HL-60/S4 treated with phorbol 12-myristate 13-acetate at 8.2 ng/mL for 4 days and 3 days (cell line): ENCODE results near the gene GGT5.
"Not testable (repeated sequence)": the region's sequence is repeated elsewhere in the genome, so short reads cannot be mapped to it uniquely, and the experiment has no call there.

Experiments used
- in situ Hi-C: fragments of 300-500 bp; cut with MboI; formaldehyde crosslinking; loops from 2 replicates; pipeline ENCODE4 v1.15.0; 2022; ENCODE audit warnings: low sequenced_read_pairs

Gene GGT5

GRCh38 chr22:24233816-24234215 lies 11.1 kb downstream of the GGT5 start:
- in situ Hi-C loops: no loop called here

GRCh38 chr22:24233235-24233634 lies 11.6 kb downstream of the GGT5 start:
- in situ Hi-C loops: no loop called here

GRCh38 chr22:24232725-24233124 lies 12.2 kb downstream of the GGT5 start:
- in situ Hi-C loops: no loop called here

GRCh38 chr22:24232124-24232523 lies 12.8 kb downstream of the GGT5 start:
- in situ Hi-C loops: no loop called here

GRCh38 chr22:24231706-24232105 lies 13.2 kb downstream of the GGT5 start:
- in situ Hi-C loops: no loop called here

GRCh38 chr22:24230911-24231656 lies 13.8 kb downstream of the GGT5 start:
- in situ Hi-C loops: no loop called here

- in situ Hi-C loops: no loop called here
Measured at GRCh38 chr22:24225951-24226350, 18.9 kb downstream of the GGT5 start.

GRCh38 chr22:24225044-24225601 lies 19.8 kb downstream of the GGT5 start:
- in situ Hi-C loops: no loop called here

GRCh38 chr22:24224468-24224867 lies 20.4 kb downstream of the GGT5 start:
- in situ Hi-C loops: no loop called here

GRCh38 chr22:24219750-24220149 lies 25.1 kb downstream of the GGT5 start:
- in situ Hi-C loops: no loop called here

- in situ Hi-C loops: no loop called here
Measured at GRCh38 chr22:24217384-24217783, 27.5 kb downstream of the GGT5 start.

GRCh38 chr22:24216541-24217209 lies 28.2 kb downstream of the GGT5 start:
- in situ Hi-C loops: no loop called here

- in situ Hi-C loops: no loop called here
Measured at GRCh38 chr22:24214467-24215285, 30.2 kb downstream of the GGT5 start.

GRCh38 chr22:24213111-24213510 lies 31.8 kb downstream of the GGT5 start:
- in situ Hi-C loops: not testable (repeated sequence)

GRCh38 chr22:24211716-24212115 lies 33.2 kb downstream of the GGT5 start:
- in situ Hi-C loops: not testable (repeated sequence)

- in situ Hi-C loops: not testable (repeated sequence)
Measured at GRCh38 chr22:24210409-24210808, 34.5 kb downstream of the GGT5 start.

GRCh38 chr22:24209687-24210086 lies 35.2 kb downstream of the GGT5 start:
- in situ Hi-C loops: no loop called here

GRCh38 chr22:24209016-24209415 lies 35.9 kb downstream of the GGT5 start:
- in situ Hi-C loops: no loop called here

- in situ Hi-C loops: no loop called here
Measured at GRCh38 chr22:24208012-24208749, 36.7 kb downstream of the GGT5 start.

GRCh38 chr22:24207264-24208011 lies 37.4 kb downstream of the GGT5 start:
- in situ Hi-C loops: no loop called here
